GM19023 (cell line): ENCODE measurements around the gene CYYR1.

Source experiments
- ATAC-seq: cut with Tn5 transposase; IDR thresholded peaks from one replicate; pipeline ENCODE4 v1.9.1; 2021; ENCODE audit warnings: mild to moderate bottlenecking, moderate library complexity; ENCODE audit not compliant: unreplicated experiment

CYYR1 gene

DNA sequence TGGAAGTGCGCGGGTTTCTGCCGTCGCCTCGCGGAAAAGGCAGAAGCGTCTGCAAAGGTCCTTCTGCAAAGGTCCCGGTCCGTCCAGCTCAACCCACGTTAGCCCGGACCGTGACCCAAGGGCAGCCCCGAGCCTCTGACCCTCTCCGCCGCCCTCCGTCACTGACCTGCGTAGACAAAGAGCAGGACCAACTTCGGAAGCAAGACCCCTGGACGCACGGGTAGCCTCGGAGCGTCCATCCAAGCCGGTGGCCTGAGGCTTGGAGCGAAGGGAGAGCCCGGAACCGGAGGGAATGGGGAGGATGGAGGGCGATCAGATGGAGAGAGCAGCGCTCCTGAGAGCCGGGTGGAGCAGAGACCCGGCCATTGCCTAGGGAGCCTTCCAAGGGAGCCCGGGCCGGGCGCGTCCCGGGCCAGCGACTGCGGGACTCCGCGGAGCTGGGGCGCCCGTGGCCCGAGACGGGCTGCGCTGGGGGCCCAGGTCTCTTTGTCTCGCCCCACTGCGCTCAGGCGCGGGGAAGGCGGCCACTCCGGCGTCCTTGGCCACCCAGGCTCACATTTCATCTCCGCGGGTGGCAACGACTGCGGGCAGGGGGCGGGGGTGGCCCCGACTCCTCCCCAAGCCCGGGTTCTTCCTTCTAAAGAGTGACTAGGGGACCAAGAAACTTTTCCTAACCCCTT is at the start of gene CYYR1:
TSS of gene CYYR1 (minus strand) at position 585 of the 680 bp plus-strand sequence. CDS start at position 239, 346 bp downstream.
- no peak for ATAC-seq

DNA sequence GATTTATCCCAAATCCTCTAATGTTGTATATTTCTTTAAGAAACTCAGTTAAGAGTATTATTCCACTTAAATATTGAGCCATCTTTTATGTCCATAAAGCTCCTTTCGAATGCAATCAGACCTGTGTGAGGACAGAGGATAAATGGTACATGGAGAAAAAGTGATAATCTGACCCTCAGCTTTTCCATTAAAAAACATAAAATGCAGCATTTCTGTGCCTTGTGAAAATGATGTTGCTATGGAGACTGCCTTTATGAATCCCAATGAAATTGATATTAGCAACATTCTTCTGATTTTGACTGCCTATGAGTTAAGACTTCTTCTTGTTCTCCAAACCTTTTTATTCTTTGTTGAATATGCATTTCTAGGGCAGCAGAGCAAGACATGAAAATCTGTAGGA is 44.1 kb upstream of the CYYR1 start:
- no peak for ATAC-seq

- no peak for ATAC-seq
These were observed 41.2 kb upstream of the CYYR1 start for GRCh38 chr21:26614251-26614650.

- ATAC-seq, result no peak
These were observed 26.2 kb upstream of the CYYR1 start for GRCh38 chr21:26599261-26599660.

DNA sequence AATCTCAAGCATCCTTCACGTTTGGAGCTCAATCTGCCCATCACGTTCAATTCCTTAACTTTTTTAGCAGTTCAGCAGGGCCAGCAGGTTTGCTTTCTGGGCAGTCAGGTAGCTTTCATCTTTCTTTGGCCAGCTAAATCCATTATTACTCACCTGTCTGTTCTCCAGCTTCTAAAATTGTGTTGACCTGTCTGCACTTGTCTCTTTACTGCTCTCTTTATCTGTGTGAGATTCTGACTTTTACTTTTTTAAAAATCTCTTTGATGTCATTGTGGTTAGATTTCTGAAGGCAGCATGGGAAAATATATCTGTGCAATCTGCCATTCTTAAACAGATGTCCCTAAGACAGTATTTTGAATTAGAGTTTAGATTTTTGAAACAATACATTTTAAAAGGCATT is 24.9 kb upstream of the CYYR1 start:
- ATAC-seq, result no peak

DNA sequence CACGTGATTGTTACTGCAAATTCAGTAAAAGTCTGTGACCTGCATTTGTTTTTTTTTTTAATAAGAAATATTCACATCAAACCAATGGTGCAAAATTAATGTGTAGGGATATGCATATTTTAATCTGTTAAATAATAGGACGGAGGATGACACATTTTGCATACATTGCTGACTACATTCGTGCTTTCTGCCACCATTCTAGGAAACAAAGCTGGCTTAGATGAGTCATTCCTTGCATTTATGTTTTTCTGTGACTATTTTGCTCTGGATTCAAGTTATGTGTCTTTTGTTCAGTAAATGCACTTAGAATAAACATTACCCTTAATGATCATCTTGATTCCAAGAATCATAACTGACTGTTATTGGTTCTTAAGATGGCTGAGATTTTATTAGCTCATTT is 23.9 kb upstream of the CYYR1 start:
- ATAC-seq, result no peak

DNA sequence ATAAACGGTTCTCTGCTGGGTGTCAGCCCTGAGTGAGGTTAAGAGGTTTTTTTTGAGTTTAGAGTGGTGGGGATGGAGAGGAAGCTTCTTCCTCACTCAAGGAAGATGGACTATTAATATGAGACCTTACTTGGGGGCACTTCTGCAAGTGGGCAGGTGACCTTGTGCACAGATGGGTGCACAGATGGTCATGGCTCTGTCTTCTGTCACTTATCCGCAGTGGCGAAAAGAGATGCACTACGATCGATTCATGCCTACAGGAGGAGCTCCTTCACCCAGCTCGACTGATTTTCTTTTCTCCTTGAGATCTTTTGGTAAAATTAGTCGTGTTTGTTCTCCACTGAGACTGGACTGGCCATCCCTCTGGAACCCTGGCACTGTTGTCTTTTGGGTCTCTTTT is 22.9 kb upstream of the CYYR1 start:
- ATAC-seq, result no peak

GRCh38 chr21:26593800-26594199 is 20.7 kb upstream of the CYYR1 start:
- ATAC-seq, result no peak

- ATAC-seq, result no peak
These were observed 18.5 kb upstream of the CYYR1 start for GRCh38 chr21:26591543-26591942.

- ATAC-seq, result no peak
These were observed 15.4 kb upstream of the CYYR1 start for GRCh38 chr21:26588446-26588845.

- no peak for ATAC-seq
These were observed 14.7 kb upstream of the CYYR1 start for GRCh38 chr21:26587736-26588201.

GRCh38 chr21:26583769-26584168 is 10.7 kb upstream of the CYYR1 start:
- no peak for ATAC-seq

- ATAC-seq, result no peak
These were observed 8.7 kb upstream of the CYYR1 start for GRCh38 chr21:26581818-26582217.

- no peak for ATAC-seq
These were observed 897 bp downstream of the CYYR1 start for GRCh38 chr21:26572076-26572701.

DNA sequence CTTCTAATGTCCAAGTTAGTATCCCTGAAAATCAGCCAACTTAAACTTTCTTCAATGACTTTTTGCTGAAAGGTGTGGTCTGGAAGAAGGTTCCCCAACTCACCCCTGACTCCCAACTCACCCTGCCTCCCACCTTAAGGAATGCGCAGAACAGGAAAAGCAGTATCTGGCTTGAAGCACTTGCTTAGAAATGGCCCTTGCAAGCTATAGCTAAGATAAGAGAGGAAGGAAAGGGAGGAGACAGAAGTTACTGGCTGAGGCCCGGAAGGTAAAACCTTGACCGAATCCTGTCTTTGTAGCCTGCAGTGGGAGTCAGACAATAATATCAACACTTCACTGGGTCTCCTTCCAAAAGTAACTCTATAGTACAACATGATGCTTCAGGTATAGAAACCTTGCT is 2.9 kb downstream of the CYYR1 start:
- ATAC-seq, result no peak

GRCh38 chr21:26565546-26565945 is 7.5 kb downstream of the CYYR1 start:
- ATAC-seq, result no peak

DNA sequence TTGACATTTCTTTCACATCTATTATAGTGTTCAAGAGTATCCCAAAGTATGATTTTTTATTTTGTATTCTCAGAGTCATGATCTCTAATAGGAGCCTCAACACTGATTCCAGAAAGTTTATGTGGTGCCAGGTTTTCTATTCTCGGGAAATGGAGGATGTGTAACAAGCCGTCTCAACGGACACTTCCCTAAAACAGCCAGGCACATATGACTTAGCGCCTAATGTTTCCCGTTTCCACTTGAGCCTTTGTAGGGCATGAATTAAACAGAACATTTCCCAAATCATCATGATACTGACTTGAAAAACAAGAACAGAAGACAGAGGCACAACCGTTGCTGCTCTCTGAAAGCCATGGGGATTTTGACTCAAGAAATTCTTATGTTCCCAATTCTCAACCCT is 8.0 kb downstream of the CYYR1 start:
- ATAC-seq, result no peak

DNA sequence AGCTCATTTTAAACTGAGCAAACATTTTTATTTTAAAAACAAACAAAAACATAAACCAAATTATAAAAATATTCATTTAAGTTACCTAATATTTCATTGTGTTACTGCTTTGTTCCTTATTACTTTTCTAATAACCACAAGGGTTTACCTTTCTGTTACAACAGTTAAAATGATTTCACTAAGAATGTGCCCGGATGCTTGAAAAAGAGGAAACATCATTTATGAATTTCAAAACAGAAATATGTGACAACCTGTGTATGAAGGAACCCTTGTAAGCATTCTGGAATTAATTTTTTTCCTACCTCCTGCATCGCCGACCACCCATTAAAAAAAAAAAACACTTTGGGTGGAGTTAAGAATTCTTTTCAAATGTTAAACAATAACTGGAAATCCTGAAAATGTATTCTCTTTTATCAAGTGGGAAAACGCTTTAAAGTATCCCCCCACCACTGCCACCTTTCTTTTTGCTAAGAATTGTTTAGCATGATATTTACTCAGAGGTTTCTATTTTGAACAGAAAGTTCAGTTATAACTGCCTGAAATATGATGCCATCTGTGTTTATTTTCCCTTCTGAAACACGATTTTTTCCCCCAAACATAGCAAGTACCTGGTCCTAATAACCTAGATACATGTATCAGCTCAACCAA is 9.1 kb downstream of the CYYR1 start:
- no peak for ATAC-seq

DNA sequence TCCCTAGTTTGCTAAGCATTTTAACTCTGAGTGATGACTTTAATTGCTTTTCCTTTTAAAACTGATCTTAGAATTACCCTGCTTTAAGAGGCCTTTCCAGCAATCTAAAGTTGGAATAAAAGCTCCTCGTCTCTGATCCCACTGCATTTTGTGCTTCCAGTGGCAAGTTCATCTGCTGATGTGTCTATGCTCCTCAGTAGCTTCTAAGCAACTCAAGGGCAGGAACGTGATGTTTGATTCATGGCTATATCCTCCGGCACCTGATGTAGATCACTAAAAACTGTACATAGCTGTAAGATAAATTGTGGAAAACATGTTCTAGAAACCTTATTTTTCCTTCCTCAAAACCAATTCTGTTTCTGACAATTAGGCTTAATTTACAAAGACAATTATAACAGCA is 12.5 kb downstream of the CYYR1 start:
- no peak for ATAC-seq

DNA sequence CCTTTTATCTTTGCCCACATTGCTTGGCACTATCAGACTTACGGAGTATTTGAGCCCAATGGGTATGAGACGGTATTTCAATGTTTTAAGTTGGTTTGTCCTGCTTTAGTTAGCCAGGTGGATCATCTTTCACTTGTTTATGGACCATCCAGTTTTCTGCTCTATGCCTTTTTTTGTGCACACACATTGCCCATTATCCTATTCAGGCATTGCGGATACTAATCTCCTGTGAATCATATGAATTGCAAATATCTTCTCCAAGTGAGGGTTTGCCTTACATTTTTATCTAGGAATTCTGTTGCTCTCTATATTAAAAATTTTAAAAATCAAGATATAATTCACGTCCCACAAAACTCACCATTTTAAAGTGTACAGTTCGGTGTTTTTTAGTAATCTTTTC is 14.0 kb downstream of the CYYR1 start:
- no peak for ATAC-seq

DNA sequence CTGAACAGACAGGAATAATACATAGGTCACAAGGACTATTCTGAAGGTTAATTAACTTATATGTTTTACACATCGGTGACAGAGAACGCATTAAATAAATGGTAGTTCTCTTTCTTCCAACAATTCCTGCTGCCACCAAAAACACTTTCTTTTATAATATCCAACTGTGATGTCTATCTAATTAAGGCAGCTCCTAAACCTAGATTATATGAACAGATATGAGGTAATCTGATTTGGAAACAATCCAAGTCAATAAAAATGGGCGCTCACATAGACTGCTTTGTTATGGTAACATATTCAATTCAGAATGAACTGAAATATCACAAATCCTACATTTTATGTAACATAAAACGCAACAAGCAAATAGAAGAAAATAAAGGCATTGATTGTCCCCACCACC is 16.0 kb downstream of the CYYR1 start:
- no peak for ATAC-seq

DNA sequence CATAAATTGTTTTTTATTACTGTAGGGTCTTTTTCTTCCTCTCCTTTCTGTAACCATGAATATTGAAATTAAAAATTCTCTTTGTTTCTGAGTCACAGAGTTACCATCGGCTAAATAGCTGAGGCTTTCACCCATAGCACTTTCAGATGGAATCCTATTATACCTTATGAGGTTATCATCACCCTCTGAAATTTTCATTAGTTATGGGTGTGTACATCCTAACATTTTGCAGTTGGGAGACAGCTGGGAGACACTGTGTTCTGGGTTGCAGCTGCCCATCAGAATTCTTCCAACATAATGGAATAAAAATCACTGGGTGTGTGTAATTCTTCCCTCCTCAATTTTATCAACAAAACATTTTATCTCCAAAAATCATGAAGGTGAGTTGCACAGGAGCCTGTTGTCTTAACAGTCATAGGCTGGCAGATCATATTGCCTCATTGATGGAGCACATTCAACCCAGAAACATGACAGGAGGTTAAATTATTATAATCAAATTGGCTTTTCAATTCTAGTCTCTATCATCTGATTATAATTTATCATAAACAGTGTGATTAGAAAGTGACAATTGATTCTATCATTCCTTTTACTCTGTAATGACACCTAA is 17.4 kb downstream of the CYYR1 start:
- no peak for ATAC-seq
